GM19239 (cell line): ENCODE data around the gene ZNF585A.
"Not testable (repeated sequence)": the region's sequence is repeated elsewhere in the genome, so short reads cannot be mapped to it uniquely, and the experiment has no call there.

ENCODE experiments used
- DNase-seq: peaks from one replicate; pipeline ENCODE4 v3.0.0; 2011; ENCODE audit warnings: low spot score; ENCODE audit not compliant: insufficient read length
- FAIRE-seq: peaks from 2 replicates; lab custom pipeline; 2011; peaks lifted over from hg19 to GRCh38; lab: Jason Lieb, UNC

ZNF585A gene

GRCh38 chr19:37172368-37173366 lies at the start of gene ZNF585A:
Gene ZNF585A (minus strand): TSS chr19:37172695. CDS start chr19:37169910, 2,785 bp downstream.
- FAIRE-seq (peak; percentile 99), DNase-seq (peak; percentile 60)

DNA sequence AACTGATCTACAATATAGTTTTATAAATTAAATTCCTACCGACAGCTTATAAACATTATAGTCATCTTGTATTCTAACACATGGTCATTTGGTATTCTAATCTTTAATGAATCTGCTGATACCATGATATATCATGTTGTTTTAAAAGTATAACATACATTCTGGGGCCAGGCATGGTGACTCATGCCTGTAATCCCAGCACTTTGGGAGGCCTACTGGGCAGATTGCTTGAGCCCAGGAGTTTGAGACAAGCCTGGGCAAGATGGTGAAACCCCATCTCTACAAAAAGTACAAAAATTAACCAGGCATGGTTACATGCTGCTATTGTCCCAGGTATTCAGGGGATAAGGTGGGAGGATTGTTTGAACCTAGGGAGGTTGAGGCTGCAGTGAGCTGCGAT lies 48.6 kb upstream of the ZNF585A start:
- no peak for FAIRE-seq
- DNase-seq: no peak

- DNase-seq: no peak
- FAIRE-seq: no peak
These were observed 47.9 kb upstream of the ZNF585A start for GRCh38 chr19:37220383-37220782.

- no peak for DNase-seq
- no peak for FAIRE-seq
These were observed 46.1 kb upstream of the ZNF585A start for GRCh38 chr19:37218592-37218935.

DNA sequence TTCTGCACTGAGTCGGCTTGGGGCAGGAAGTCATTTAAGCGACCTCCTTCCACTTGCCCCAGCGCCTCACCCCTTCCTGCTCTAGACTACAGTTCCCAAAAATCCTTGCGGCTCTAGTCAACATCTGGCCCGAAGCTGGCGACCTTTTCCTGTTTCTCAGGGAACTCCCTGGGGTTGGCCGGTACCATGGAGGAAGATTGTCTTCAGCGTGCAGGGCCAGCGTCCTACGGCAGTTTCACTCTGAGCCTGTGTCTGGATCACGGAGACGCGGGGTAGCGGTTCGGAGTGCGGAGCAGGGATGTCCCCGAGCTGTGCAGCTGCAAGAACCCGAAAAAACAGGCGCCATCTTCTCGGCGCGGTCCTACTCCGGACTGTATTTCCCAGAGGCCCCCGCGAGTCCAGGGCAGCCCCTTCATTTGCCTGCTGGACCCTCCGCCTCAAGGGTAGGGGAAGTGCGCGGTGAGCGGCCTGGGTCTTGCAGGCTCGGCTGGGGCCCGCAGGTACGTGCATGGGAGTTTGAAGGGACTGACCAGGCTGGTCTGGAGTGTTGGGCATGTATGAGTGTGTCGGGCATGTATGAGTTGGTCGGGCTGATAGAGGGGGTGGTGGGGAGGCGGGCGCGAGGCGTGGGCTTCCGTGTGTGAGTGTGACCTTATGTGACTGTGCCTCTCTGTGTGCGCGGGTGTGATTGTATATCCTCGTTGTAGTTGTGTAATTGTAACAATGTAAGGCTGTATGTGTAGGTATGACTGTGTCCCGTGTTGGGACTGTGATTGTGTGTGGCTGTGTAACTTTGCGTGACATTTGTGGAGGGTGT lies 45.5 kb upstream of the ZNF585A start, which contains the start of gene ZNF383:
TSS of gene ZNF383 (plus strand) at position 440 of the 817 bp plus-strand sequence. CDS start 12,240 bp downstream, outside the sequence.
- DNase-seq (peak; percentile 68), FAIRE-seq (peak; percentile 84)

GRCh38 chr19:37217480-37217774 lies 44.9 kb upstream of the ZNF585A start:
- FAIRE-seq: no peak
- DNase-seq: no peak

GRCh38 chr19:37197768-37198167 lies 25.3 kb upstream of the ZNF585A start:
- DNase-seq (no peak), FAIRE-seq (no peak)

- DNase-seq, FAIRE-seq: not testable (repeated sequence)
These were observed 24.6 kb upstream of the ZNF585A start for GRCh38 chr19:37197115-37197514.

DNA sequence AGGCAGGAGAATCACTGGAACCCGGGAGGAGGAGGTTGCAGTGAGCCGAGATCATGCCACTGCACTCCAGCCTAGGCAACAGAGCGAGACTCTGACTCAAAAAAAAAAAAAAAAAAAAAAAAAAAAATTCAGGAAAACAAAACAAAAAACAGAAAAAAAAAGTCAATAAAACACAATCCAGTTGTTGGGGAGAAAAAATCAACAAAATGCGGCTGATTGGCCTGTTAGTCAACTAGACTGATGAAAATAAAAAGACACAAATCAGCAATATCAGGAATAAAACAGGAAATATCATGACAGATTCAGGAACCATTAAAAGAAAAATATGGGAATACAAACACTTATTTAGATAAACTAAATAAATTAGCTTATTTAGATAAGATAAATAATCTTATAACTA lies 22.8 kb upstream of the ZNF585A start:
- FAIRE-seq: not testable (repeated sequence)

DNA sequence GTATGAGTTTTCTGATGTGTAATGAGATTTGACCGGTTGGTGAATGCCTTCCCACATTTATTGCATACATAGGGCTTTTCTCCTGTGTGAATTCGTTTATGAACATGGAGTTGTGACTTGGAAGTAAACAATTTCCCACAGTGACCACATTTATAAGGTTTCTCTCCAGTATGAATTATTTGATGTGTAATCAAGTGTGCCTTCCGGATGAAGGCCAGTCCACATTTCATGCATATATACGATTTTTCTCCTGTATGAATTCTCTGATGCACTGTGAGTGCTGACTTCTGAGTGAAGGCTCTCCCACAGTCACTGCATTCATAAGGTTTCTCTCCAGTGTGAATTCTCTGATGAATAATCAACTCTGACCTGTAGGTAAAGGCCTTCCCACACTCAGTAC lies 13.6 kb upstream of the ZNF585A start:
- not testable (repeated sequence) for FAIRE-seq, DNase-seq

More for the DNA sequence above, 22.8 kb upstream of the ZNF585A start:
- DNase-seq: not testable (repeated sequence)

DNA sequence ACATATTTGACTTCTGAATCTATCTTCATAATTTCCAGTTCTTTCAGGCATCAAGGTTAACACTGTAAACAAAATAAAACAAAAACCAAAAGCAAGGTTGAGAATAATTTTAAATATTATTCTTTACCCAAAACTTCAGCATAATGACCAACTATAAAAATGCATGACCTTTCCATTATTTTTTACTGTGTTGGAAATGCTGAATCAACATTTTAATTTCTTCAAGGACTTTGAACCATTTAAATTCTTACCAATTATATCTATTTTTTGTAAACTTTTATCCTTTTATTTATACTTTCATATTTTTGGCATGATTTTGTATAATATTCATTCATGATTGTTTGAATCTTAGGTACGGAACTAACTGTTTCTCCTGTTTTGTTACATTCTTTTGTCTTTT lies 6.9 kb downstream of the ZNF585A start:
- DNase-seq (no peak), FAIRE-seq (no peak)

DNA sequence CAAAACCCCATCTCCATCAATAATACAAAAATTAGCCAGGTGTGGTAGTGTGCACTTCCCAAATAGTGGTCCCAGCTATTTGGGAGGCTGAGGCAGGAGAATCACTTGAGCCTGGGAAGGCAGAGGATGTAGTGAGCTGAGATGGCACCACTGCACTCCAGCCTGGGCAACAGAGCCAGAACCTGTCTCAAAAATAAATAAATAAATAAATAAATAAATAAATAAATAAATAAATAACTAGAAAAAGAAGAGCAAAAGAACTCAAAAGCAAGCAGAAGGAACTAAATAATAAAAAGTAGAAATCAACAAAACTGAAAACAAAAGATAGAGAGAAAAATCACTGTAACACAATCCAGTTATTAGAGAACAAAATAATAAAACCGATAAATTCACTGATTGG lies 12.3 kb downstream of the ZNF585A start:
- FAIRE-seq (no peak), DNase-seq (no peak)

DNA sequence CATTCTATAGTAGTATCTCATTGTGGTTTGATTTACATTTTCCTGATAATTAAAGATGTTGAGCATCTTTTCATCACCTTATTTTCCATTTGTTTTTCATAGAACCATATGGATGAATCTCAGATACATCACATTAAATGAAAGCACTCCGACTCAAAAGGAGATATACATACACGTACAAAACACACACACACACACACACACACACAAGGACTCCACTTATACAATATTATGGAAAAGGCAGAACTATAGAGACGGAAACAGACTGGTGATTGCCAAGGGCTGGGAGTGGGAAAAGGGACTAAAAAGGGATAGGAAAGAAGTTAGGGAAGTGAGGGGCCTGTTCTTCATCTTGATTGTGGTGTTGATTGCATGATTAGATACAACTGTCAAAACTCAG lies 24.3 kb downstream of the ZNF585A start:
- DNase-seq (no peak), FAIRE-seq (no peak)

- FAIRE-seq (no peak), DNase-seq (no peak)
These were observed 36.4 kb downstream of the ZNF585A start for GRCh38 chr19:37136111-37136510.

DNA sequence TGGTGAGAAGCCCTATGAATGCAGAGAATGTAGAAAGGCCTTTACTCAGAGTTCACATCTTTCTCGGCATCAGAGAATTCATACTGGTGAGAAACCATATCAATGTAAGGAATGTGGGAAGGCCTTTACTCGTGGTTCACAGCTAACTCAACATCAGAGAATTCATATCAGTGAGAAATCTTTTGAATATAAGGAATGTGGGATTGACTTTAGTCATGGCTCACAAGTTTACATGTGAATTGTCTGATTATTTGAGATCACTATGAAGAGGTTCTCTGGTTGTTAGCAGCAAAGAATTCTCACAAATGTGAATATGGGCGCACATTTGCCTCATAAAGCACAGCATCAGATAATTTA lies 43.7 kb downstream of the ZNF585A start:
- no peak for FAIRE-seq
- DNase-seq: no peak

GRCh38 chr19:37127999-37128820 lies 44.3 kb downstream of the ZNF585A start:
- FAIRE-seq (no peak), DNase-seq (no peak)

DNA sequence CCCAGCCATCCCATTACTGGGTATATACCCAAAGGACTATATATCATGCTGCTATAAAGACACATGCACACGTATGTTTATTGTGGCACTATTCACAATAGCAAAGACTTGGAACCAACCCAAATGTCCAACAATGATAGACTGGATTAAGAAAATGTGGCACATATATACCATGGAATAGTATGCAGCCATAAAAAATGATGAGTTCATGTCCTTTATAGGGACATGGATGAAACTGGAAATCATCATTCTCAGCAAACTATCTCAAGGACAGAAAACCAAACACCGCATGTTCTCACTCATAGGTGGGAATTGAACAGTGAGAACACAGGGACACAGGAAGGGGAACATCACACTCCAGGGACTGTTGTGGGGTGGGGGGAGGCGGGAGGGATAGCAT lies 50.4 kb downstream of the ZNF585A start:
- FAIRE-seq, DNase-seq: not testable (repeated sequence)

- no peak for FAIRE-seq
These were observed 58.5 kb downstream of the ZNF585A start for GRCh38 chr19:37114001-37114400.

GRCh38 chr19:37111753-37112152 lies 60.7 kb downstream of the ZNF585A start:
- not testable (repeated sequence) for DNase-seq, FAIRE-seq

More at GRCh38 chr19:37114001-37114400, 58.5 kb downstream of the ZNF585A start:
- no peak for DNase-seq

DNA sequence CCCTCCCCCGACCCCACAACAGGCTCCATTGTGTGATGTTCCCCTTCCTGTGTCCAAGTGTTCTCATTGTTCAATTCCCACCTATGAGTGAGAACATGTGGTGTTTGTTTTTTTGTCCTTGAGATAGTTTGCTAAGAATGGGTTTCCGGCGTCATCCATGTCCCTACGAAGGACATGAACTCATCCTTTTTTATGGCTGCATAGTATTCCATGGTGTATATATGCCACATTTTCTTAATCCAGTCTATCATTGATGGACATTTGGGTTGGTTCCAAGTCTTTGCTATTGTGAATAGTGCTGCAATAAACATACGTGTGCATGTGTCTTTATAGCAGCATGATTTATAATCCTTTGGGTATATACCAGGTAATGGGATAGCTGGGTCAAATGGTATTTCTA lies 68.4 kb downstream of the ZNF585A start:
- not testable (repeated sequence) for FAIRE-seq, DNase-seq
